IPS-20b (cell line): ENCODE measurements around the gene POGLUT2.

ENCODE experiments used
- H3K27ac ChIP-seq: one replicate; pipeline ENCODE4 v1.5.1; 2013; ENCODE audit warnings: low read length
- H3K27me3 ChIP-seq: 2 replicates; pipeline ENCODE4 v1.6.1; 2013; ENCODE audit warnings: mild to moderate bottlenecking, low read length, inconsistent platforms; ENCODE audit not compliant: insufficient read depth
- H3K36me3 ChIP-seq: 2 replicates; pipeline ENCODE4 v1.6.1; 2013; ENCODE audit warnings: low read depth, mild to moderate bottlenecking, inconsistent platforms, low read length, moderate library complexity; ENCODE audit not compliant: insufficient read depth
- H3K4me1 ChIP-seq: 2 replicates; pipeline ENCODE4 v1.6.1; 2013; ENCODE audit warnings: mild to moderate bottlenecking, control low read depth, inconsistent platforms, low read length, moderate library complexity; ENCODE audit not compliant: insufficient read depth
- H3K4me3 ChIP-seq: 2 replicates; pipeline ENCODE4 v1.5.1; 2013; ENCODE audit warnings: mild to moderate bottlenecking, low read length, inconsistent platforms
- H3K9ac ChIP-seq: 2 replicates; pipeline ENCODE4 v1.6.1; 2013; ENCODE audit warnings: low read depth, mild to moderate bottlenecking, inconsistent platforms, low read length, moderate library complexity
- H3K9me3 ChIP-seq: 2 replicates; pipeline ENCODE4 v1.6.1; 2013; ENCODE audit warnings: mild to moderate bottlenecking, low read depth, low read length, inconsistent platforms; ENCODE audit not compliant: insufficient read depth

Gene POGLUT2

GRCh38 chr13:102798581-102799425, at the start of gene POGLUT2, which contains the start of gene BIVM:
Gene POGLUT2 (minus strand): TSS chr13:102798976. CDS start chr13:102798670, 306 bp downstream.
Gene BIVM (plus strand): TSS chr13:102799119. CDS start chr13:102807268, 8,149 bp downstream.
- Histone ChIP-seq H3K4me1 (peaks cover 7% of the 10 kb centered on the region; the same call in 1 of the 2 replicates), H3K9me3 (no peaks in the 10 kb centered on the region), H3K27ac (no peak within 1 kb of the TSS), H3K4me3 (peak within 1 kb of the TSS; percentile 95), H3K36me3 (no peaks in the 10 kb centered on the region), H3K9ac (peak within 1 kb of the TSS; percentile 75; the same call in 1 of the 2 replicates), H3K27me3 (peaks cover 38% of the 10 kb centered on the region)

- Histone ChIP-seq H3K9me3 (no peaks in the 10 kb centered on the region), H3K36me3 (no peaks in the 10 kb centered on the region), H3K4me1 (peaks cover 2% of the 10 kb centered on the region; the same call in 1 of the 2 replicates), H3K4me3 (peak overlapping the region; percentile 97), H3K9ac (peak overlapping the region; percentile 89; the same call in 1 of the 2 replicates), H3K27ac (no peak overlapping the region), H3K27me3 (no peaks in the 10 kb centered on the region)
Observed at GRCh38 chr13:102847272-102848234, 48.8 kb upstream of the POGLUT2 start.

- peak overlapping the region; percentile 97 for H3K4me3 ChIP-seq
- no peaks in the 10 kb centered on the region for H3K27me3 ChIP-seq
- H3K36me3 ChIP-seq = no peaks in the 10 kb centered on the region
- peak overlapping the region; percentile 89 for H3K9ac ChIP-seq
- H3K4me1 ChIP-seq = peaks cover 2% of the 10 kb centered on the region; the same call in 1 of the 2 replicates
- H3K27ac ChIP-seq = peak overlapping the region; percentile 72
- no peaks in the 10 kb centered on the region for H3K9me3 ChIP-seq
Observed at GRCh38 chr13:102846261-102847015, 47.7 kb upstream of the POGLUT2 start.

- Histone ChIP-seq H3K36me3 (no peaks in the 10 kb centered on the region), H3K9ac (peak within 1 kb of the TSS; percentile 89), H3K9me3 (no peaks in the 10 kb centered on the region), H3K4me1 (peaks cover 2% of the 10 kb centered on the region; the same call in 1 of the 2 replicates), H3K27ac (peak within 1 kb of the TSS; percentile 72), H3K27me3 (no peaks in the 10 kb centered on the region), H3K4me3 (peak within 1 kb of the TSS; percentile 97)
Observed at GRCh38 chr13:102845630-102846260, 47.0 kb upstream of the POGLUT2 start, which contains the start of gene ERCC5. Gene ERCC5 (plus strand): TSS chr13:102846032. CDS start chr13:102846267, 235 bp downstream.

GRCh38 chr13:102845289-102845629, 46.5 kb upstream of the POGLUT2 start:
- Histone ChIP-seq H3K9ac (peak overlapping the region; percentile 89), H3K27ac (no peak overlapping the region), H3K4me1 (peaks cover 2% of the 10 kb centered on the region; the same call in 1 of the 2 replicates), H3K36me3 (no peaks in the 10 kb centered on the region), H3K27me3 (no peaks in the 10 kb centered on the region), H3K4me3 (peak overlapping the region; percentile 97), H3K9me3 (no peaks in the 10 kb centered on the region)

GRCh38 chr13:102839462-102839861, 40.7 kb upstream of the POGLUT2 start:
- Histone ChIP-seq H3K9ac (no peak overlapping the region), H3K9me3 (no peaks in the 10 kb centered on the region), H3K4me3 (no peak overlapping the region), H3K4me1 (no peaks in the 10 kb centered on the region), H3K27ac (no peak overlapping the region), H3K36me3 (no peaks in the 10 kb centered on the region), H3K27me3 (no peaks in the 10 kb centered on the region)

- Histone ChIP-seq H3K36me3 (no peaks in the 10 kb centered on the region), H3K27ac (no peak overlapping the region), H3K27me3 (no peaks in the 10 kb centered on the region), H3K9me3 (no peaks in the 10 kb centered on the region), H3K9ac (no peak overlapping the region), H3K4me3 (no peak overlapping the region), H3K4me1 (no peaks in the 10 kb centered on the region)
Observed at GRCh38 chr13:102838982-102839381, 40.2 kb upstream of the POGLUT2 start.

- no peak overlapping the region for H3K27ac ChIP-seq
- no peaks in the 10 kb centered on the region for H3K4me1 ChIP-seq
- no peak overlapping the region for H3K4me3 ChIP-seq
- no peaks in the 10 kb centered on the region for H3K36me3 ChIP-seq
- H3K9me3 ChIP-seq = no peaks in the 10 kb centered on the region
- H3K27me3 ChIP-seq = no peaks in the 10 kb centered on the region
- no peak overlapping the region for H3K9ac ChIP-seq
Observed at GRCh38 chr13:102838273-102838672, 39.5 kb upstream of the POGLUT2 start.

GRCh38 chr13:102836471-102836870, 37.7 kb upstream of the POGLUT2 start:
- Histone ChIP-seq H3K4me3 (no peak overlapping the region), H3K9me3 (no peaks in the 10 kb centered on the region), H3K27ac (no peak overlapping the region), H3K27me3 (no peaks in the 10 kb centered on the region), H3K36me3 (no peaks in the 10 kb centered on the region), H3K4me1 (no peaks in the 10 kb centered on the region), H3K9ac (no peak overlapping the region)

GRCh38 chr13:102830646-102831045, 31.9 kb upstream of the POGLUT2 start:
- H3K27me3 ChIP-seq = no peaks in the 10 kb centered on the region
- peaks cover 2% of the 10 kb centered on the region; the same call in 1 of the 2 replicates for H3K4me1 ChIP-seq
- no peaks in the 10 kb centered on the region for H3K36me3 ChIP-seq
- no peaks in the 10 kb centered on the region for H3K9me3 ChIP-seq
- H3K4me3 ChIP-seq = no peak overlapping the region
- no peak overlapping the region for H3K9ac ChIP-seq
- H3K27ac ChIP-seq = no peak overlapping the region
